K562 (cell line): ENCODE measurements around the gene FOXN3. TPM values are rescaled to one million over a fixed set of nuclear protein-coding genes. Genes with fewer than 3 reads are reported as not detected.
A peak's percentile ranks its signal among the peaks of the same experiment; 100 is the strongest.

Experiments used
- ATAC-seq: fragments of 200-7000 bp; cut with Tn5 transposase; 3 replicates; pipeline ENCODE4 v1.9.1; 2020; ENCODE audit warnings: moderate library complexity
- BruUV-seq: library from RNA; stranded (reverse); fragments of 400-500 nt; replicated peaks from 2 replicates; lab custom pipeline; 2021; lab: Mats Ljungman, UMichigan
- CTCF ChIA-PET: fragments of 300-600 bp; formaldehyde crosslinking; extraction: SDS; loops from one replicate; lab custom pipeline; 2021; ENCODE audit warnings: low intra/inter-chr PET ratio; lab: Yijun Ruan, JAX
- POLR2A ChIA-PET: fragments of 300-600, 350-650 bp; sonication (Branson Sonifier 250); formaldehyde crosslinking; extraction: SDS; loops from one replicate; lab custom pipeline; 2021; ENCODE audit warnings: antibody characterized with exemption, inconsistent platforms; lab: Yijun Ruan, JAX
- DNase-seq, 4 experiments: peaks; one replicate each; pipeline versions ENCODE4 v3.0.0 to v3.0.0-alpha.2; 2011 to 2018; ENCODE audit warnings: low spot score in 3 of 4, mixed read lengths in 3 of 4; ENCODE audit errors: extremely low read depth in 1 of 4
- FAIRE-seq: peaks from 2 replicates; lab custom pipeline; 2011; peaks lifted over from hg19 to GRCh38; lab: Jason Lieb, UNC
- H2AFZ ChIP-seq: 2 replicates; pipeline ENCODE4 v1.6.0; 2011; ENCODE audit warnings: low read depth, low read length, control low read depth, inconsistent platforms
- H3K27ac ChIP-seq: fragments of 200-600 bp; 3 replicates; pipeline ENCODE4 v1.8.0; 2011; ENCODE audit warnings: low read depth, mild to moderate bottlenecking, control low read depth, inconsistent platforms, low read length, moderate library complexity, mixed read lengths; ENCODE audit errors: extremely low read depth
- H3K27me3 ChIP-seq, 2 experiments: fragments of 300-600 bp in 1 of 2; 2 replicates in 1 of 2; 3 replicates in 1 of 2; pipeline versions ENCODE4 v1.6.0 to v1.8.0; 2011; ENCODE audit warnings: inconsistent platforms in 2 of 2, low read length in 2 of 2, mild to moderate bottlenecking in 1 of 2, mixed read lengths in 1 of 2, moderate library complexity in 1 of 2; ENCODE audit not compliant: control insufficient read depth in 2 of 2, insufficient read depth in 2 of 2
- H3K36me3 ChIP-seq: fragments of 300-600 bp; 3 replicates; pipeline ENCODE4 v1.8.0; 2011; ENCODE audit warnings: mild to moderate bottlenecking, low read length, inconsistent platforms; ENCODE audit not compliant: control insufficient read depth, insufficient read depth
- H3K4me1 ChIP-seq, 2 experiments: fragments of 200-600 bp in 1 of 2; replicated peaks in 1 of 2; 2 replicates in 1 of 2; 3 replicates in 1 of 2; pipeline versions ENCODE4 v1.5.1 to v1.8.0; 2011; ENCODE audit warnings: inconsistent platforms in 2 of 2, low read length in 2 of 2, mild to moderate bottlenecking in 1 of 2, mixed read lengths in 1 of 2, moderate library complexity in 1 of 2; ENCODE audit not compliant: control insufficient read depth in 2 of 2, insufficient read depth in 2 of 2
- H3K4me2 ChIP-seq: 2 replicates; pipeline ENCODE4 v1.6.1; 2011; ENCODE audit warnings: low read length, control low read depth, inconsistent platforms, mixed read lengths; ENCODE audit not compliant: insufficient read depth
- H3K4me3 ChIP-seq: fragments of 200-600 bp; sonication (generic), shearing (Covaris generic); 2 replicates; pipeline ENCODE4 v1.5.1; 2016; ENCODE audit warnings: control low read depth, inconsistent platforms
- H3K79me2 ChIP-seq: fragments of 200-600 bp; 3 replicates; pipeline ENCODE4 v1.8.0; 2011; ENCODE audit warnings: low read length, inconsistent platforms; ENCODE audit not compliant: control insufficient read depth, insufficient read depth
- H3K9ac ChIP-seq, 2 experiments: 2 replicates each; pipeline versions ENCODE4 v1.6.0 to v1.6.1; 2011; ENCODE audit warnings: low read depth in 2 of 2, low read length in 2 of 2, control low read depth in 1 of 2, inconsistent platforms in 1 of 2, mild to moderate bottlenecking in 1 of 2, mixed read lengths in 1 of 2; ENCODE audit not compliant: insufficient read depth in 1 of 2
- H3K9me1 ChIP-seq: one replicate; pipeline ENCODE4 v1.6.0; 2011; ENCODE audit warnings: inconsistent platforms, mild to moderate bottlenecking, low read length, moderate library complexity; ENCODE audit not compliant: control insufficient read depth, insufficient read depth
- H3K9me3 ChIP-seq: replicated peaks from 2 replicates; pipeline ENCODE4 v1.5.1; 2011; ENCODE audit warnings: low read depth, low read length, inconsistent platforms; ENCODE audit not compliant: control insufficient read depth, insufficient read depth
- H4K20me1 ChIP-seq: replicated peaks from 2 replicates; pipeline ENCODE4 v1.6.1; 2011; ENCODE audit warnings: low read length, inconsistent platforms, mixed read lengths; ENCODE audit not compliant: control insufficient read depth, insufficient read depth
- ARID3A ChIP-seq: IDR thresholded peaks from 2 replicates; pipeline ENCODE4 v1.6.1; 2012; ENCODE audit warnings: low read depth, low read length, improper control_type of control experiment, borderline replicate concordance
- CREM ChIP-seq: IDR thresholded peaks from 2 replicates; pipeline ENCODE4 v1.6.1; 2014; ENCODE audit warnings: antibody characterized with exemption, low read depth
- CTCF ChIP-seq, 3 experiments: IDR thresholded peaks in 2 of 3; conservative IDR thresholded peaks in 1 of 3; 2 replicates each; pipeline ENCODE4 v1.5.1; 2011 to 2012; ENCODE audit warnings: low read length in 3 of 3, mild to moderate bottlenecking in 3 of 3, control low read depth in 2 of 3, improper control_type of control experiment in 1 of 3, inconsistent platforms in 1 of 3, low read depth in 1 of 3, mixed read lengths in 1 of 3, moderate library complexity in 1 of 3; ENCODE audit not compliant: insufficient read depth in 2 of 3
- CXXC5 ChIP-seq: fragments of 250-450 bp; sonication (Bioruptor Pico); IDR thresholded peaks from 2 replicates; pipeline ENCODE4 v1.8.0; 2022; ENCODE audit warnings: inconsistent platforms, mild to moderate bottlenecking, moderate library complexity
- ELF2 ChIP-seq: fragments of 250-450 bp; sonication (Bioruptor Pico); IDR thresholded peaks from 2 replicates; pipeline ENCODE4 v1.5.0; 2021; ENCODE audit warnings: mild to moderate bottlenecking
- FOSL1 ChIP-seq: fragments of 200-800 bp; sonication (Bioruptor generic); conservative IDR thresholded peaks from 2 replicates; pipeline ENCODE4 v1.6.1; 2016; ENCODE audit warnings: missing genetic modification characterization, missing compliant biosample characterization
- MAX ChIP-seq: sonication (generic); formaldehyde crosslinking; IDR thresholded peaks from 2 replicates; pipeline ENCODE4 v1.9.0; 2022; ENCODE audit warnings: mild to moderate bottlenecking, missing genetic modification reagents
- MAZ ChIP-seq, 2 experiments: fragments of 450-650 bp in 1 of 2; sonication (generic) in 1 of 2; formaldehyde crosslinking; IDR thresholded peaks in 1 of 2; conservative IDR thresholded peaks in 1 of 2; 2 replicates each; pipeline versions ENCODE4 v1.4.0 to v1.5.0; 2020; ENCODE audit warnings: mild to moderate bottlenecking in 1 of 2, missing genetic modification reagents in 1 of 2
- MTA3 ChIP-seq: fragments of 450-650 bp; formaldehyde crosslinking; IDR thresholded peaks from 2 replicates; pipeline ENCODE4 v1.6.1; 2017; ENCODE audit warnings: mild to moderate bottlenecking, borderline replicate concordance
- PCBP1 ChIP-seq: fragments of 200-400 bp; formaldehyde crosslinking; IDR thresholded peaks from 2 replicates; pipeline ENCODE4 v1.6.1; 2018; ENCODE audit warnings: mild to moderate bottlenecking, low read depth, low read length; ENCODE audit not compliant: poor library complexity, severe bottlenecking
- POLR2G ChIP-seq: fragments of 200-400 bp; formaldehyde crosslinking; IDR thresholded peaks from 2 replicates; pipeline ENCODE4 v1.6.1; 2017; ENCODE audit warnings: low read depth, mild to moderate bottlenecking, antibody characterized with exemption, low read length, moderate library complexity
- RBM39 ChIP-seq: fragments of 200-400 bp; formaldehyde crosslinking; optimal IDR thresholded peaks from 2 replicates; pipeline ENCODE3; 2018; ENCODE audit warnings: low read depth, low read length
- SRSF9 ChIP-seq: fragments of 200-400 bp; formaldehyde crosslinking; IDR thresholded peaks from 2 replicates; pipeline ENCODE4 v1.6.1; 2017; ENCODE audit warnings: low read depth, low read length, borderline replicate concordance
- WHSC1 ChIP-seq: IDR thresholded peaks from one replicate; pipeline ENCODE4 v1.6.1; 2012; ENCODE audit warnings: low read length, control low read depth, inconsistent platforms
- ZFP36 ChIP-seq: fragments of 150-350 bp; IDR thresholded peaks from 2 replicates; pipeline ENCODE4 v1.6.1; 2018; ENCODE audit warnings: low read length, low read depth; ENCODE audit not compliant: partially characterized antibody
- ZKSCAN8 ChIP-seq: fragments of 200-800 bp; sonication (Bioruptor generic); IDR thresholded peaks from 2 replicates; pipeline ENCODE4 v1.6.1; 2016; ENCODE audit warnings: missing genetic modification characterization, missing compliant biosample characterization
- ZNF263 ChIP-seq: sonication (generic); formaldehyde crosslinking; IDR thresholded peaks from 2 replicates; pipeline ENCODE4 v1.8.0; 2022; ENCODE audit warnings: mild to moderate bottlenecking, missing genetic modification reagents, borderline replicate concordance
- ZNF384 ChIP-seq: IDR thresholded peaks from 2 replicates; pipeline ENCODE4 v1.6.1; 2012; ENCODE audit warnings: low read depth, low read length, improper control_type of control experiment
- WGBS: fragments of 100-300 bp; shearing (Covaris generic); methylation state at CpG from one replicate; pipeline ENCODE4 v1.1.6; 2016; ENCODE audit warnings: low coverage, mixed read lengths; ENCODE audit not compliant: insufficient coverage; ENCODE audit errors: missing lambda C conversion rate; 5-methylcytosine and 5-hydroxymethylcytosine counted together
- in situ Hi-C: fragments of 300-500 bp; cut with MboI; formaldehyde crosslinking; loops from 4 replicates; pipeline ENCODE4 v1.15.0; 2018; ENCODE audit warnings: inconsistent platforms, mixed read lengths
- intact Hi-C: fragments of 100-400 bp; cut with micrococcal nuclease; formaldehyde crosslinking; loops from 2 replicates; pipeline ENCODE4 v1.14.2; 2022
- polyA plus RNA-seq, 8 experiments: library from polyadenylated mRNA; depleted of rRNA in 4 of 8; stranded (reverse) in 5 of 8; unstranded in 3 of 8; fragments of >200 nt; fragmentation: Nextera tagmentation in 2 of 8; fragmentation: Illumina TruSeq in 1 of 8; extraction: Ambion mirVana in 2 of 8; extraction: Trizol in 1 of 8; gene quantifications; 2 replicates each; pipeline versions ENCODE4 v1.2.1 to v1.2.3, GENCODE V29; 2011 to 2014; ENCODE audit warnings: inconsistent platforms in 1 of 8, missing spikeins in 1 of 8
- total RNA-seq, 7 experiments: library from RNA; depleted of rRNA in 6 of 7; stranded (reverse); fragments of >200 nt in 6 of 7; fragmentation: Illumina TruSeq in 2 of 7; extraction: Trizol in 2 of 7; gene quantifications; 2 replicates each; pipeline versions ENCODE4 v1.2.1 to v1.2.3, GENCODE V29; 2011 to 2021; ENCODE audit warnings: low replicate concordance in 1 of 7

FOXN3 gene
- total and polyA plus RNA-seq, 9 of the 15 experiments (the other 6 are each of a cell fraction or from before 2014, with no cell fraction given) = 0.07 to 1.3 (median 0.40) TPM

- TF ChIP-seq CXXC5 (peak; percentile 50; the same call in 1 of the 2 replicates), ZFP36 (no peak), FOSL1 (tag) (no peak), MAZ (CRISPR knock-in tag; conservative IDR thresholded peaks at IDR 0.05 in 1 of 2, IDR thresholded peaks at IDR 0.05 in 1 of 2) (peak in 1 of 2 experiments; percentile 72; a peak in 2 of 4 replicates), ZNF263 (CRISPR knock-in tag) (peak; percentile 96), POLR2G (peak; percentile 38; the same call in 1 of the 2 replicates), CREM (peak; percentile 42; the same call in 1 of the 2 replicates), ZNF384 (peak; percentile 49; the same call in 1 of the 2 replicates)
Observed at GRCh38 chr14:89417091-89417464, at the start of gene FOXN3 (continued).

GRCh38 chr14:89466484-89466883 is 49.5 kb upstream of the FOXN3 start:
- ATAC-seq (no peak), DNase-seq (no peak), FAIRE-seq (no peak)
- Histone ChIP-seq H2AFZ (peak overlapping the region; percentile 70), H3K79me2 (no peaks in the 10 kb centered on the region), H3K9ac (no peak overlapping the region), H3K27me3 (no peaks in the 10 kb centered on the region), H3K9me3 (no peaks in the 10 kb centered on the region), H3K9me1 (no peaks in the 10 kb centered on the region), H4K20me1 (peaks cover 6% of the 10 kb centered on the region; the same call in 1 of the 2 replicates), H3K27ac (no peak overlapping the region), H3K36me3 (no peaks in the 10 kb centered on the region), H3K4me2 (no peak overlapping the region), H3K4me3 (no peak overlapping the region), H3K4me1 (peaks cover 5 to 15% of the 10 kb centered on the region in 2 experiments; a peak in 4 of 5 replicates)
- intact Hi-C loops = no loop called here
- ChIA-PET POLR2A (interaction anchor here (1.2 kb wide), 1 partner anchor 9 kb away, joined by 3 read pairs; no protein-coding TSS in a partner anchor), CTCF (no interaction called here)
- WGBS = 3% methylated on average over 5 of the region's 5 CpGs
- no TSS peak for BruUV-seq
- in situ Hi-C loops = no loop called here
- no peak for TF ChIP-seq PCBP1
- TF ChIP-seq CTCF (IDR thresholded peaks at IDR 0.05 in 2 of 3, conservative IDR thresholded peaks at IDR 0.05 in 1 of 3; ENCODE audit: insufficient read depth in 2 of 3, low read depth in 1 of 3, low read length in 3 of 3) = no peak
- no peak for TF ChIP-seq MAX (CRISPR knock-in tag)
- no peak for TF ChIP-seq RBM39
- no peak for TF ChIP-seq ARID3A
- TF ChIP-seq ZKSCAN8 (CRISPR knock-in tag) = no peak
- TF ChIP-seq WHSC1 = no peak
- no peak for TF ChIP-seq SRSF9
- no peak for TF ChIP-seq MTA3
- no peak for TF ChIP-seq ELF2 (CRISPR knock-in tag)
